OCI-LY7 (cell line): ENCODE measurements around the gene SLC22A7. TPM values are rescaled to one million over a fixed set of nuclear protein-coding genes. Genes with fewer than 3 reads are reported as not detected.

ENCODE experiments used
- BruUV-seq: library from RNA; stranded (reverse); fragments of 400-500 nt; replicated peaks from 2 replicates; lab custom pipeline; 2021; lab: Mats Ljungman, UMichigan
- CTCF ChIA-PET: fragments of 300-600 bp; sonication (Branson Sonifier 250); formaldehyde crosslinking; loops from one replicate; lab custom pipeline; 2022; ENCODE audit warnings: antibody characterized with exemption; ENCODE audit not compliant: unreplicated experiment; lab: Charles Lee
- POLR2A ChIA-PET: fragments of 300-600 bp; sonication (Branson Sonifier 250); formaldehyde crosslinking; loops from one replicate; lab custom pipeline; 2022; ENCODE audit warnings: antibody characterized with exemption; lab: Charles Lee
- DNase-seq: peaks from one replicate; pipeline ENCODE4 v3.0.0-alpha.2; 2015; ENCODE audit warnings: low spot score
- H2AFZ ChIP-seq: fragments of 200-600 bp; sonication (generic), shearing (Covaris generic); 2 replicates; pipeline ENCODE4 v1.6.1; 2014; ENCODE audit warnings: mild to moderate bottlenecking, antibody characterized with exemption, low read length, moderate library complexity
- H3K27ac ChIP-seq: fragments of 200-600 bp; sonication (generic); 2 replicates; pipeline ENCODE4 v1.5.1; 2014; ENCODE audit warnings: mixed run types, low read depth, mild to moderate bottlenecking, moderate library complexity, low read length, inconsistent platforms; ENCODE audit not compliant: poor library complexity, severe bottlenecking
- H3K36me3 ChIP-seq: fragments of 200-600 bp; sonication (generic); 2 replicates; pipeline ENCODE4 v1.6.1; 2014; ENCODE audit warnings: mild to moderate bottlenecking, antibody characterized with exemption, low read length, moderate library complexity, mixed read lengths; ENCODE audit not compliant: insufficient read depth
- H3K4me1 ChIP-seq: fragments of 200-600 bp; sonication (generic); 2 replicates; pipeline ENCODE4 v1.5.1; 2014; ENCODE audit warnings: mild to moderate bottlenecking, low read length; ENCODE audit not compliant: insufficient read depth, poor library complexity, severe bottlenecking
- H3K4me2 ChIP-seq: fragments of 200-600 bp; sonication (generic); 2 replicates; pipeline ENCODE4 v1.6.1; 2014; ENCODE audit warnings: mild to moderate bottlenecking, low read length
- H3K4me3 ChIP-seq: fragments of 200-600 bp; sonication (generic); 2 replicates; pipeline ENCODE4 v1.5.1; 2014; ENCODE audit warnings: mild to moderate bottlenecking, low read depth, low read length; ENCODE audit not compliant: poor library complexity, severe bottlenecking
- H3K79me2 ChIP-seq: fragments of 200-600 bp; sonication (generic); 2 replicates; pipeline ENCODE4 v1.6.1; 2016; ENCODE audit warnings: low read depth, mild to moderate bottlenecking, low read length, moderate library complexity, mixed read lengths; ENCODE audit not compliant: insufficient read depth
- H3K9me2 ChIP-seq: fragments of 200-600 bp; sonication (generic); 2 replicates; pipeline ENCODE4 v1.6.1; 2016; ENCODE audit warnings: mild to moderate bottlenecking, low read length, mixed read lengths; ENCODE audit not compliant: insufficient read depth
- H3K9me3 ChIP-seq: fragments of 200-600 bp; sonication (generic); 2 replicates; pipeline ENCODE4 v1.6.1; 2014; ENCODE audit warnings: mild to moderate bottlenecking, mixed run types, low read length, mixed read lengths
- H4K20me1 ChIP-seq: fragments of 200-600 bp; sonication (generic); 2 replicates; pipeline ENCODE4 v1.6.1; 2014; ENCODE audit warnings: mild to moderate bottlenecking, antibody characterized with exemption, low read length, moderate library complexity, mixed read lengths; ENCODE audit not compliant: insufficient read depth
- CTCF ChIP-seq: fragments of 200-600 bp; sonication (generic); conservative IDR thresholded peaks from 2 replicates; pipeline ENCODE4 v1.5.1; 2014; ENCODE audit warnings: mild to moderate bottlenecking, antibody characterized with exemption, low read length, moderate library complexity, mixed read lengths
- EZH2phosphoT487 ChIP-seq: fragments of 200-600 bp; sonication (generic); IDR thresholded peaks from 2 replicates; pipeline ENCODE4 v1.6.1; 2018; ENCODE audit warnings: low read depth, borderline replicate concordance, mild to moderate bottlenecking, mixed run types, antibody characterized with exemption, low read length, moderate library complexity, mixed read lengths
- intact Hi-C: fragments of 100-400 bp; cut with micrococcal nuclease; formaldehyde crosslinking; loops from one replicate; pipeline ENCODE4 v1.10.0; 2022; ENCODE audit not compliant: unreplicated experiment
- total RNA-seq, 2 experiments: library from RNA; depleted of rRNA in 1 of 2; stranded (reverse); fragments of >200 nt in 1 of 2; shearing (Covaris generic) in 1 of 2; gene quantifications; 2 replicates each; pipeline ENCODE4 v1.2.3, GENCODE V29; 2014 to 2022

Gene SLC22A7
- total RNA-seq, 2 experiments from 2014 or later: not detected

- no peaks in the 10 kb centered on the region for H3K36me3 ChIP-seq
- no peak for TF ChIP-seq EZH2phosphoT487
- no peak for TF ChIP-seq CTCF
- H3K9me2 ChIP-seq: no peaks in the 10 kb centered on the region
- DNase-seq: peak; percentile 78
- POLR2A ChIA-PET: interaction anchor here (0.6 kb wide), 1 partner anchor 77 kb away, joined by 8 read pairs; no protein-coding TSS in a partner anchor
- no peak overlapping the region for H3K27ac ChIP-seq
- peak overlapping the region; percentile 3; the same call in 1 of the 2 replicates for H2AFZ ChIP-seq
- H3K4me1 ChIP-seq: peaks cover 32% of the 10 kb centered on the region
- no peaks in the 10 kb centered on the region for H3K79me2 ChIP-seq
- intact Hi-C loops: loop anchor here (5.0 kb wide), 2 partner anchors 61 to 111 kb away; no protein-coding TSS in a partner anchor
- no peaks in the 10 kb centered on the region for H3K9me3 ChIP-seq
- CTCF ChIA-PET: no interaction called here
- no TSS peak for BruUV-seq
- no peak overlapping the region for H3K4me3 ChIP-seq
- H3K4me2 ChIP-seq: peak overlapping the region; percentile 44
- no peaks in the 10 kb centered on the region for H4K20me1 ChIP-seq
Measured at GRCh38 chr6:43271103-43271815, 26.8 kb upstream of the SLC22A7 start.

- Histone ChIP-seq H3K9me2 (no peaks in the 10 kb centered on the region), H3K4me1 (peaks cover 32% of the 10 kb centered on the region), H3K9me3 (no peaks in the 10 kb centered on the region), H3K27ac (no peak overlapping the region), H2AFZ (no peak overlapping the region), H4K20me1 (no peaks in the 10 kb centered on the region), H3K79me2 (no peaks in the 10 kb centered on the region), H3K4me3 (no peak overlapping the region), H3K36me3 (no peaks in the 10 kb centered on the region), H3K4me2 (no peak overlapping the region)
- ChIA-PET POLR2A (interaction anchor here (0.6 kb wide), 1 partner anchor 78 kb away, joined by 8 read pairs; no protein-coding TSS in a partner anchor), CTCF (no interaction called here)
- no peak for TF ChIP-seq EZH2phosphoT487
- no peak for TF ChIP-seq CTCF
- no TSS peak for BruUV-seq
- intact Hi-C loops: loop anchor here (5.0 kb wide), 2 partner anchors 60 to 110 kb away; no protein-coding TSS in a partner anchor
- DNase-seq: no peak
Measured at GRCh38 chr6:43271944-43272343, 26.1 kb upstream of the SLC22A7 start.

GRCh38 chr6:43273707-43274106 lies 24.4 kb upstream of the SLC22A7 start:
- TF ChIP-seq CTCF (no peak), EZH2phosphoT487 (no peak)
- Histone ChIP-seq H3K27ac (no peak overlapping the region), H4K20me1 (no peaks in the 10 kb centered on the region), H3K9me3 (no peaks in the 10 kb centered on the region), H3K4me1 (peaks cover 32% of the 10 kb centered on the region), H3K4me3 (no peak overlapping the region), H3K4me2 (no peak overlapping the region), H3K79me2 (no peaks in the 10 kb centered on the region), H3K9me2 (no peaks in the 10 kb centered on the region), H2AFZ (no peak overlapping the region), H3K36me3 (no peaks in the 10 kb centered on the region)
- DNase-seq: no peak
- intact Hi-C loops: loop anchor here (5.0 kb wide), 2 partner anchors 59 to 109 kb away; no protein-coding TSS in a partner anchor
- CTCF ChIA-PET: no interaction called here
- no TSS peak for BruUV-seq
- POLR2A ChIA-PET: no interaction called here
